Spleen (tissue), 11 donors: ENCODE measurements around the gene LRTM2. TPM values are rescaled to one million over a fixed set of nuclear protein-coding genes. Genes with fewer than 3 reads are reported as not detected.

Experiments used
- DNase-seq: peaks from one replicate; pipeline ENCODE4 v3.0.0-alpha.2; 2020
- H3K27ac ChIP-seq, 8 donors: fragments of 200-600 bp; sonication (generic) in 7 of 8; 1 replicate in 4 of 8; 2 replicates in 4 of 8; pipeline versions ENCODE4 v1.5.0 to v1.8.0; 2016 to 2021; ENCODE audit warnings: inconsistent platforms in 4 of 8, mild to moderate bottlenecking in 4 of 8, moderate library complexity in 1 of 8
- H3K27me3 ChIP-seq, 7 donors: fragments of 200-600 bp; sonication (generic) in 6 of 7; replicated peaks in 1 of 7; 1 replicate in 4 of 7; 2 replicates in 3 of 7; pipeline versions ENCODE4 v1.5.0 to v1.8.0; 2016 to 2021; ENCODE audit warnings: inconsistent platforms in 3 of 7, mild to moderate bottlenecking in 1 of 7
- H3K36me3 ChIP-seq, 6 donors: fragments of 200-600 bp; sonication (generic) in 5 of 6; 1 replicate in 4 of 6; 2 replicates in 2 of 6; pipeline versions ENCODE4 v1.5.0 to v1.8.0; 2016 to 2021; ENCODE audit warnings: inconsistent platforms in 2 of 6
- H3K4me1 ChIP-seq, 6 donors: fragments of 200-600 bp; sonication (generic) in 5 of 6; 1 replicate in 3 of 6; 2 replicates in 3 of 6; pipeline versions ENCODE4 v1.5.0 to v1.8.0; 2016 to 2021; ENCODE audit warnings: inconsistent platforms in 3 of 6
- H3K4me3 ChIP-seq, 8 donors: fragments of 200-600 bp; sonication (generic) in 7 of 8; 1 replicate in 4 of 8; 2 replicates in 4 of 8; pipeline versions ENCODE4 v1.5.0 to v1.8.0; 2016 to 2021; ENCODE audit warnings: inconsistent platforms in 4 of 8, mild to moderate bottlenecking in 4 of 8, moderate library complexity in 2 of 8
- H3K9me3 ChIP-seq, 8 donors: fragments of 200-600 bp; sonication (generic) in 7 of 8; 1 replicate in 4 of 8; 2 replicates in 4 of 8; pipeline versions ENCODE4 v1.5.0 to v1.8.0; 2016 to 2021; ENCODE audit warnings: inconsistent platforms in 4 of 8
- CTCF ChIP-seq, 11 experiments: fragments of 200-600 bp in 7 of 11; fragments of 450-650 bp in 4 of 11; sonication (generic) in 4 of 11; IDR thresholded peaks in 8 of 11; conservative IDR thresholded peaks in 3 of 11; 1 replicate in 7 of 11; 2 replicates in 4 of 11; pipeline versions ENCODE4 v1.4.0 to v1.8.0; 2016 to 2021; ENCODE audit warnings: antibody characterized with exemption in 11 of 11, inconsistent platforms in 4 of 11, mild to moderate bottlenecking in 1 of 11
- POLR2A ChIP-seq, 3 donors: fragments of 450-650 bp; IDR thresholded peaks; one replicate each; pipeline ENCODE4 v1.5.1; 2017; ENCODE audit warnings: antibody characterized with exemption in 3 of 3, mild to moderate bottlenecking in 1 of 3
- POLR2AphosphoS5 ChIP-seq, 3 donors: sonication (generic); formaldehyde crosslinking; IDR thresholded peaks; one replicate each; pipeline ENCODE4 v1.5.1; 2017; ENCODE audit warnings: antibody characterized with exemption in 3 of 3
- WGBS, 5 donors: extraction: QIAGEN DNeasy Blood & Tissue Kit in 3 of 5; methylation state at CpG; one replicate each; pipeline versions ENCODE4 v1.1.5 to v1.1.7; 2013 to 2018; 5-methylcytosine and 5-hydroxymethylcytosine counted together
- intact Hi-C: fragments of 100-400 bp; cut with DNase I; formaldehyde crosslinking; loops from one replicate; pipeline ENCODE4 v1.15.0; 2023; ENCODE audit warnings: low total_unique reads
- polyA plus RNA-seq, 3 donors: library from polyadenylated mRNA; stranded (reverse); fragments of 200-250 nt; gene quantifications; one replicate each; pipeline ENCODE4 v1.2.1, GENCODE V29; 2013
- total RNA-seq, 7 donors: library from RNA; depleted of rRNA in 3 of 7; stranded (reverse); fragments of >200 nt in 3 of 7; fragmentation: NEBNext Ultra II Directional in 4 of 7; extraction: Animal tissue kit (Norgen Biotek cat#: 25700) in 4 of 7; gene quantifications; one replicate each; pipeline versions ENCODE4 v1.1.0 to v1.2.1, GENCODE V29; 2016 to 2021
- donor health status: healthy with polysubstance abuse.
- donor health status: DM: no; HTN: no; CAD: no; lungs with moderate emphysema.
- donor health status: DM: no; HTN: no; CAD: no.
- donor health status: Bipolar disorder and iron deficiency.
- donor health status: healthy.
- donor health status: DM: no; HTN: no; CAD: no.
- donor health status: DM: yes; HTN: yes; CAD: no.

Gene LRTM2
- total and polyA plus RNA-seq, 10 donors: 0.12 TPM; not detected in 9

- Histone ChIP-seq H3K4me3 (no peak overlapping the region), H3K27me3 (no peaks in the 10 kb centered on the region), H3K4me1 (peaks cover 10 to 53% (median 23%) of the 10 kb centered on the region in 6 donors), H3K27ac (no peak overlapping the region), H3K36me3 (no peaks in the 10 kb centered on the region), H3K9me3 (no peaks in the 10 kb centered on the region)
- TF ChIP-seq CTCF (IDR thresholded peaks at IDR 0.05 in 8 of 11, conservative IDR thresholded peaks at IDR 0.05 in 3 of 11) (no peak), POLR2A (IDR thresholded peaks at IDR 0.05) (no peak), POLR2AphosphoS5 (IDR thresholded peaks at IDR 0.05) (no peak)
- peak; percentile 73 for DNase-seq
- intact Hi-C loops: loop anchor here (5.0 to 10.0 kb wide), 2 partner anchors 142 to 235 kb away; no protein-coding TSS in a partner anchor
- 75 to 86% (median 83%) methylated on average over 8 to 12 of the region's 12 CpGs for WGBS, 5 donors
These were observed 20.4 kb upstream of the LRTM2 start for GRCh38 chr12:1799882-1800400.

- Histone ChIP-seq H3K27ac (peak overlapping the region in 1 of 8 donors; percentile 10), H3K36me3 (no peaks in the 10 kb centered on the region), H3K27me3 (no peaks in the 10 kb centered on the region), H3K4me1 (peaks cover 7 to 54% (median 23%) of the 10 kb centered on the region in 6 donors), H3K4me3 (no peak overlapping the region), H3K9me3 (no peaks in the 10 kb centered on the region)
- 69 to 76% (median 74%) methylated on average over 10 to 14 of the region's 14 CpGs for WGBS, 5 donors
- TF ChIP-seq POLR2AphosphoS5 (IDR thresholded peaks at IDR 0.05) (no peak), CTCF (IDR thresholded peaks at IDR 0.05 in 8 of 11, conservative IDR thresholded peaks at IDR 0.05 in 3 of 11) (peak in 5 of 11 experiments; percentile 6 to 84 (median 52)), POLR2A (IDR thresholded peaks at IDR 0.05) (no peak)
- intact Hi-C loops: no loop called here
- DNase-seq: peak; percentile 80
These were observed 19.7 kb upstream of the LRTM2 start for GRCh38 chr12:1800401-1801302.

GRCh38 chr12:1801303-1801975 is 18.9 kb upstream of the LRTM2 start:
- TF ChIP-seq CTCF (IDR thresholded peaks at IDR 0.05 in 8 of 11, conservative IDR thresholded peaks at IDR 0.05 in 3 of 11) (no peak), POLR2A (IDR thresholded peaks at IDR 0.05) (no peak), POLR2AphosphoS5 (IDR thresholded peaks at IDR 0.05) (no peak)
- intact Hi-C loops: no loop called here
- H3K27me3 ChIP-seq: no peaks in the 10 kb centered on the region
- no peak overlapping the region for H3K27ac ChIP-seq
- no peaks in the 10 kb centered on the region for H3K9me3 ChIP-seq
- no peaks in the 10 kb centered on the region for H3K36me3 ChIP-seq
- WGBS, 5 donors: 70 to 81% (median 73%) methylated on average over 13 to 16 of the region's 16 CpGs
- no peak overlapping the region for H3K4me3 ChIP-seq
- peaks cover 4 to 54% (median 21%) of the 10 kb centered on the region in 6 donors for H3K4me1 ChIP-seq
- peak; percentile 37 for DNase-seq
